Activated CD4-positive, alpha-beta T cell treated with anti-CD3 and anti-CD28 coated beads, Interleukin-2, amount 50 U/mL, for 24 hours (primary cell): ENCODE results near the gene TJP3.
"Not testable (repeated sequence)": the region's sequence is repeated elsewhere in the genome, so short reads cannot be mapped to it uniquely, and the experiment has no call there.

Experiments
- DNase-seq, 2 donors: peaks; one replicate each; pipeline ENCODE4 v3.0.0-alpha.2; 2020; ENCODE audit warnings: low read depth in 1 of 2, low spot score in 1 of 2

The TJP3 gene, protein sequence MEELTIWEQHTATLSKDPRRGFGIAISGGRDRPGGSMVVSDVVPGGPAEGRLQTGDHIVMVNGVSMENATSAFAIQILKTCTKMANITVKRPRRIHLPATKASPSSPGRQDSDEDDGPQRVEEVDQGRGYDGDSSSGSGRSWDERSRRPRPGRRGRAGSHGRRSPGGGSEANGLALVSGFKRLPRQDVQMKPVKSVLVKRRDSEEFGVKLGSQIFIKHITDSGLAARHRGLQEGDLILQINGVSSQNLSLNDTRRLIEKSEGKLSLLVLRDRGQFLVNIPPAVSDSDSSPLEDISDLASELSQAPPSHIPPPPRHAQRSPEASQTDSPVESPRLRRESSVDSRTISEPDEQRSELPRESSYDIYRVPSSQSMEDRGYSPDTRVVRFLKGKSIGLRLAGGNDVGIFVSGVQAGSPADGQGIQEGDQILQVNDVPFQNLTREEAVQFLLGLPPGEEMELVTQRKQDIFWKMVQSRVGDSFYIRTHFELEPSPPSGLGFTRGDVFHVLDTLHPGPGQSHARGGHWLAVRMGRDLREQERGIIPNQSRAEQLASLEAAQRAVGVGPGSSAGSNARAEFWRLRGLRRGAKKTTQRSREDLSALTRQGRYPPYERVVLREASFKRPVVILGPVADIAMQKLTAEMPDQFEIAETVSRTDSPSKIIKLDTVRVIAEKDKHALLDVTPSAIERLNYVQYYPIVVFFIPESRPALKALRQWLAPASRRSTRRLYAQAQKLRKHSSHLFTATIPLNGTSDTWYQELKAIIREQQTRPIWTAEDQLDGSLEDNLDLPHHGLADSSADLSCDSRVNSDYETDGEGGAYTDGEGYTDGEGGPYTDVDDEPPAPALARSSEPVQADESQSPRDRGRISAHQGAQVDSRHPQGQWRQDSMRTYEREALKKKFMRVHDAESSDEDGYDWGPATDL

DNA sequence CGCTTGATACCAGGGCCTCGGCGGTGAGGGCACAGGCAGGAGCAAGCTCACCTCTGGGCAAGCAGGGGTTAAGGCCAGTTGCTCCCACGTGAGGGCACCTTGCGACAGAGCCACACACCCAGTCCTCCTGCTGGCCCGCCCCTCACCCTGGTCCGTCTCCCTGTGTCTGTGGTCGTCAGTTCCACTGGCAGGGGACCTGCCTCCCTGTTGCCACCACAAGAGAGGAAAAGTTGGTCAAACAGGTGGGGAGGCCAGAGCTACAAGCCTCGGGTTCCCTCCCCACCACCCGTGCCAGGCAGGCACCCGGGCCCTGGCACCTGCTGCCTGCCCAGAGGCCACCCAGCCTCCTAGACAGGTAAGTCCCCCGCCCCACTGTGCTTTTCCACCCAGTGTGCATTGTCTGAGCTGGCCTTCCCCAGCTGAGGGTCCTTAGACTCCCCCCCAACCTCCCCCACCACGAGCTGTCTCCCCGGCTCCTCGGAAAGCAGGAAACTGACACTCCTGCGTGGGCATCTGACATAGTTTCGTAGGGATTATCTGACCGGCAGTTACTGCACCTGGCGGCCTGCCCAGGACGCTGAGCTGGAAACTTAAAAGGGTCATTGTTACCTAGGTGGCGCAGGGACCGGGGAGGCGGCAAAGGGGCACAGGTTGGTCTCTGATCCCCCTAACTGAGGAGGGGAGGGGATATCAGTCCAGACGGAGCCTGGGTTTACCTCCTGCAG is at the start of gene TJP3:
TJP3 (plus strand) TSS at position 178 of the 725 bp plus-strand sequence. CDS start 20,049 bp downstream, outside the sequence.
- no peak for DNase-seq

- DNase-seq, result no peak
Measured at GRCh38 chr19:3658870-3659745, 49.1 kb upstream of the TJP3 start.

GRCh38 chr19:3659746-3660112 is 48.5 kb upstream of the TJP3 start:
- no peak for DNase-seq

DNA sequence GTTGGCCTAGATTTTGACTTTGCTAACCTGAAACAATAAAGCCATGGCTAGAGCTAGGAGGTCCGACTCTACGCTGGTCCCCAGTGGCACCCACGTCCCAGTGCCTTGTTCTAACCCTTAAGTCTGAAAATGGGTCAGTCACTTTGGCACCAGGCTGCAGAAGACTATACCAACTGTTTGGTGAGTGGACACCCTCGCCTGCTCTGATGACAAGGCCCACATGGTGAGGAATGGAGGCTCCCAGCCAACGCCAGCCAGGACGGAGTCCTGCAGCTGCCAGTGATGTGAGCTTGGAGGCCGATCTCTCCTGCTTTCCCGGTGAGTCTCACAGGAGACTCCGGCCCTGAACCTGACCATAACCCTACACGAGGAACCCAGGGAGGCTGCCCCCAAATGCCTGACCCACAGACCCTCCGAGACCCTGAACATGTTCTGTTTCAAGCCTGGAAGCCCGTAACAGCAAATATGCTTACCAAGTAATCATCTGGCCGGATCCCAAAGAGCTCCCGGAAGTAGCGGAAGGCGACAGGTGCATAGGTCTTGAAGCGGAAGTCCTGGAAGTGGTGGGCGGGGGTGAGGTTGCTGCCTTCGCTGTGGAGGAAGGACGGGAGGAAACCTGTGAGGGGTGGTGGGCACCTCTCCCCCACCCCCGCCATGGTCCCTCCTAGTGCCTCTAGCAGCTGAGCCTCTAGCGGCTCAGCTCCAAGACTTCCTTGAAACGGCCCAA is 47.5 kb upstream of the TJP3 start:
- DNase-seq, result no peak

DNA sequence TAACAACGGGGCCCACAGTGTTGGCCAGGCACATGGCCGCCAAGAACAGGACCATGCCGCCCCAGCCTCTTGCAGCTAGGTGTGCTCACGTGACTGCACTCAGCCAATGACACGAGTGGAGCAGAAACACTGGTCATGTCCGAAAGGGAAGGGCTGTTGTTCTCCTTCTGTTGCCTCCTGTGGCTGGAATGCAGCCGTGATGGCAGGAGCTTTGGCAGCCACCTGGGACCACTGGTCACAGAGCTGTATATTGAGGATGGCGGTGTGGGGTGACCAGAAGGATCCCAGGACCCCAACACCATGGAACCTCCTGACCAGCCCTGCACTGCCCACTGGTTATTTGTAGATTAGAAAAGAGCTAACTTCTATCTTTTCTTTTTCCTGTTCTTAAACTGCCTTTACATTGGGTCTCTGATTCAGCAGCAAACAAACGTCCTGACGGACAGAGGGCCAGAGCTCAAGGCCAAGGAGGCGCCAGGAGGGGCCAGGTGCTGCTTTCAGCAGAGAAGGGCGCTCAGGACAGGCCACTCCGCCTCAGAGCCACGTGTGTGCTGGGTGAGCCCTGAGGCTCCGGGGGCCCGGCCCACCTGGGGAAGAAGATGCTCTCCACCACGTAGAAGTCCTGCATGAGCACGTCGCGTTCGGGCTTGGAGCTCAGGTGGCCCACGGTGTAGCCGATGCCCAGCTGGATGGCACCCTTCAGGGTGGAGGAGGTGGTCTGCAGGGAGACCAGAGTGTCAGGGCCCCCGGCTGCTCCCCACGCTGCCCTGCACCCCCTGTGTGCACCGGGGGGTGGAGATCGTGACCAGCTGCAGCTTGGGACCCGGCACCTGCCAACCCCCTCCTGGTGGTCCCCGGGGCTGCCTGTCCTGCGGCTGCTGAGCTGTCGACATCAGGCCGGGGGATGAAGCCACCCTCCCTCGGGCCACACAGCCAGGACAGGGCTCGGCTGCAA is 46.6 kb upstream of the TJP3 start:
- DNase-seq, result no peak

DNA sequence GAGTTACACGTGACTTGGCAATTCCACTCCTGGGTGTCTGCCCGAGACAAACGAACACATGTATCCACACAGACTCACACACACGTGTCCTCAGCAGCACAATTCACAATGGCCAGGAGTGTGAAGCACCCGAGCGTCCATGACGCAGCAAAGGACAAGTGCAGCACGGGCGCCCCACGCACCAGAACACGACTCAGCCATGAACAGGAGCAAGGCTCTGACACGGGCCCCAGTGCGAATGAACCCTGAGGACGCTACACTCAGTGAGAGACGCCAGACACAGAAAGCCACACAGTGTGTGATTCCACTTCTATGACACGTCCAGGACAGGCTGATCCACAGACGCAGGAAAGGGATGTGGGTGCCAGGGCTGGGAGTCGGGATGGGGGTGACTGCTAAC is 44.3 kb upstream of the TJP3 start:
- no peak for DNase-seq

- DNase-seq, result no peak
Measured at GRCh38 chr19:3664879-3665642, 43.1 kb upstream of the TJP3 start.

DNA sequence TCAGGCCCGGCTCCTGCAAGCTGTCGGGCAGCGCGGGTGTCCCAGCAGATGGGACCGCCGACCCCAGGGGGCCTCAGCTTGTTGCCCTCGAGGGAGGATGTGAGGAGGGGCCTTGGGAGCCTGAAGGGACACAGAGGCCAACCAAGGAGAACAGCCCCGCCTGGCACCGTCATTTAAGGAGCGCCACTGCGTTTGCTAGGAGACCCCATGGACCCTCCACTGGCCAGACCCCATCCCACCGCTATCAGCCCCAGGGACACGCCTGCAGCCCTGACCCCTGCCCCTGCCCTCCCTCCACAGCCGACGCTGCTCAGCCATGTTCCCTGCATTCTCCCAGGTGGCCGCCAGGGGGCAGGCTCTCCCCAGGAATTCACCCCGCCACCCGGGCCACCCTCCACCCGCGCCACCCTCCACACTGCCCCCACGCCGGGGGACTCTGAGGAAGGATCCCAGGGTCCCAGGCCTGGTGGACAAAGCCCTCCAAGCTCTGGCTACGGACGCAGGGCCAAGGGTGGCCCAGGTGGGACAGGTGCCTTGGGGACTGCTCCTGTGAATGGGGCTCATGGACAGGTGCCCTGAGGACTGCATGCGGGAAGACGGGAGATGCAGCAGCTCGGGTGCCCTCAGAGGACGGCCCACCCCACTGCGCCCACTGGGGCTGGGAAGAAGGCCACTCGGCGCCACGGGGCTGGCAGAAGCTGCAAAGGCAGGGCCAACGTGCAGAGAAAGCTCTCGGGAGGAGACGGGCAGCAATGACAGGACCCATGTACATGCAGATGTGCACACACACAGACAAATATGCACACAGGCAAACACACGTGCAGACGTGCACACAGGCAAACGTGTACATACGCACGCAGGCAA is 42.3 kb upstream of the TJP3 start:
- peak; percentile 62 to 72 for DNase-seq

- not testable (repeated sequence) for DNase-seq
Measured at GRCh38 chr19:3666545-3666856, 41.7 kb upstream of the TJP3 start.

GRCh38 chr19:3667037-3667638 is 41.0 kb upstream of the TJP3 start:
- no peak for DNase-seq

DNA sequence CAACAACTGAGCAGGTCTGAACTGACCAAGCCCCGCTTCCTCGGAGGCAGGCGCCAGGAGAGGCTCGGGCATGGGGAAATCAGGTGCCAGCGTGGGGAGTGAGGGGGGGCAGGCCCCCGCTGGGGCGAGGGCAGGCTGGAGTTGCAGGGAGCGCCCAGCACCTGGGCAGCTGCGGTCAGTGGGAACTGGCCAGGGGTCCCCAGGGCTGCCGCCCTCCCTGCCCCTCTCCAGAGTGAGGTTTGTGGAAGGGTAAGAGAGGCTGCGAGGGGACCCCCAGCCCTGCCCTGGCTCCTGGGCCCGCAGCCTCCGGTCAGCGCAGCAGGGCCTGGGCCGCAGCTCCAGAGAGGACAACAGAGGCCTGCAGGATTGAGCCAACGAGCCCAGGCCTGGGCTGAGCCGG is 40.4 kb upstream of the TJP3 start:
- no peak for DNase-seq

GRCh38 chr19:3668331-3669081 is 39.7 kb upstream of the TJP3 start:
- DNase-seq, result no peak

DNA sequence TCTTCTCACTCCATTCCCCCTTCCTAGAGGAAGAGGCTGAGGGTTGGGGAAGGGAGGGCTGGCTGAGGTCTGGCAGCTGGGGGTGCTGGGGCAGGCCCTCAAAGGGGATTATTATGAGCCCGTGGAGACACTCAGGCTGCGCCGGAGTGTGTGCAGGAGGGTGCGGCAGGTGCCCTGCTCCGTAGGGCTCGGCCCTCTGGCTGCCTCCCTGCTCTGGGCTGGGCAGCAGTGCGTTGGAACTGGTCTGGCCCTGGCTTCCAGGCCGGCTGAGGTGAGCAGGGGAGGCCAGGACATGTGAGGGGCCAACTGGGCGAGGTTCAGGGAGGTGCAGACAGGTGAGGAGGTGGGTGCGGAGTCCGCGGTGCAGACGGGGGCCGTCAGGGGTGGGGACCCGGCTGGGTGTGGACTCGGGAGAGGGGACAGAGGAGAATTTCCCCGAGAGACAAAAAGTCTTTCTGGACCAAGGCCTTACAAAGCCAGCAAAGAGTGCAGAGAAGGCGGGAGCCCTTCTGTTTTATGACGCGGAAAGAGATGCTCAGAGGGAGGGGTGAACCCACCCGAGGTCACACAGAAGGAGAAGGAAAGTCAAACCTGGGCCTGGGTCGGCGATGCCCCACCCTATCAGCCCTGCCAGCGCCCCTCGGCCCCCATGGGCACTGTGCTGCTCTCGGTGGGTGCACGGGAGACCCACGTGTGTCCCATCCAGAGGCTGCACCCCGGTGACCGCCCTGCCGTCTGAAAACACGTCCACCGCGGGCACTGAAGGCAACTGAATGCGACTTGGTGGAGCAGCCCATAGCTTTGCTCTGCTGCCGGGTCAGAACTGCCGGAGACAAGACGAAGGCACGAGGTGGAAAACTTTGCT is 38.9 kb upstream of the TJP3 start:
- no peak for DNase-seq

GRCh38 chr19:3669947-3670795 is 38.0 kb upstream of the TJP3 start:
- DNase-seq, result no peak
